BE2C (cell line): ENCODE results near the gene AGR2.

Experiments
- DNase-seq: peaks from one replicate; pipeline ENCODE4 v3.0.0-alpha.2; 2020
- H3K27me3 ChIP-seq: fragments of 250-450 bp; sonication (Bioruptor Pico); 2 replicates; pipeline ENCODE4 v1.5.1; 2020; ENCODE audit warnings: mild to moderate bottlenecking
- H3K36me3 ChIP-seq: fragments of 250-450 bp; sonication (Bioruptor Pico); 2 replicates; pipeline ENCODE4 v1.5.1; 2020; ENCODE audit warnings: mild to moderate bottlenecking
- H3K4me1 ChIP-seq: fragments of 250-450 bp; sonication (Bioruptor Pico); 2 replicates; pipeline ENCODE4 v1.5.1; 2020
- H3K4me3 ChIP-seq: 2 replicates; pipeline ENCODE4 v1.5.1; 2011; ENCODE audit warnings: low read depth, low read length
- H3K9me3 ChIP-seq: fragments of 250-450 bp; sonication (Bioruptor Pico); 2 replicates; pipeline ENCODE4 v1.5.1; 2020
- TF ChIP-seq, protein P1 (sequence below): IDR thresholded peaks from 2 replicates; pipeline ENCODE4 v1.5.1; 2012; ENCODE audit warnings: mild to moderate bottlenecking, low read depth, low read length

The AGR2 gene

DNA sequence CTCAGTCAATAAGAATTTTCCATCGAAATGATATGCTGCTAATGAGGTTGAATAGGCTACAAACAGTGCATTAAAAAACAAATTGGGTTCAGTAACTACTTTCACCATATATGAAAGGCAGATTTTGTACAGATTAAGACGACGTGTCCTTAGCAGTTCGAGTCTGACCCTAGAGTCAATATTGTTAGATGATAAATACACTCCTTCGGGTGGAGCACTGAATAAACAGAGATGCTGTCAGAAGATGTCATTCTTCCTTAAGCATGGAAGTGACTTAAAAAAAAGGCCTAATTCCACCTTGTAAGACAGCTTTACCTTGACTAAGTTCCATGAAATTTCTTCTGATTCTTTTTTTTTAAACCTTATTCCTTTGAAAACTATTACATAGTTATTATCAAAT is 5.8 kb upstream of the AGR2 start:
- Histone ChIP-seq H3K36me3 (no peaks in the 10 kb centered on the region), H3K9me3 (no peaks in the 10 kb centered on the region), H3K4me3 (no peak overlapping the region), H3K4me1 (no peaks in the 10 kb centered on the region), H3K27me3 (peaks cover 26% of the 10 kb centered on the region)
- no peak for DNase-seq
- TF ChIP-seq, protein P1, sequence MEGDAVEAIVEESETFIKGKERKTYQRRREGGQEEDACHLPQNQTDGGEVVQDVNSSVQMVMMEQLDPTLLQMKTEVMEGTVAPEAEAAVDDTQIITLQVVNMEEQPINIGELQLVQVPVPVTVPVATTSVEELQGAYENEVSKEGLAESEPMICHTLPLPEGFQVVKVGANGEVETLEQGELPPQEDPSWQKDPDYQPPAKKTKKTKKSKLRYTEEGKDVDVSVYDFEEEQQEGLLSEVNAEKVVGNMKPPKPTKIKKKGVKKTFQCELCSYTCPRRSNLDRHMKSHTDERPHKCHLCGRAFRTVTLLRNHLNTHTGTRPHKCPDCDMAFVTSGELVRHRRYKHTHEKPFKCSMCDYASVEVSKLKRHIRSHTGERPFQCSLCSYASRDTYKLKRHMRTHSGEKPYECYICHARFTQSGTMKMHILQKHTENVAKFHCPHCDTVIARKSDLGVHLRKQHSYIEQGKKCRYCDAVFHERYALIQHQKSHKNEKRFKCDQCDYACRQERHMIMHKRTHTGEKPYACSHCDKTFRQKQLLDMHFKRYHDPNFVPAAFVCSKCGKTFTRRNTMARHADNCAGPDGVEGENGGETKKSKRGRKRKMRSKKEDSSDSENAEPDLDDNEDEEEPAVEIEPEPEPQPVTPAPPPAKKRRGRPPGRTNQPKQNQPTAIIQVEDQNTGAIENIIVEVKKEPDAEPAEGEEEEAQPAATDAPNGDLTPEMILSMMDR = no peak

DNA sequence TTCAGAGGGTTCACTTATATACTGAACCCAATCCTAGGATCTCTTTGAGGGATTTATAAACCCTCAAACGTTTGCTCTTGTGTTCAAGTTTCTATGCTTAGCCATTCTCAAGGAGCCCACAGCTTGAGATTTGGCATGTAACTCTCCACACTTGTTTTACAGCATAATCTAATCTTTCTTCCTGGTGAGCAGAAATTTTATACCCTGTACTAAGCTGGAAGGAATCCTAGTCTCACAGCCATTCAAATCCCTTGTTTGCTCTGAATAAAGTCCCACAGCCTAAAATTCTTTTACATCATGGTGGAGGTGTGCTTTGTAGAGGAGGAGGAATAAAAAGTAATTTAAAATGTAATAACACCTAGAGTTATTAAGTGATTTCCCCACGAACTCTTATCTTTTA is 5.3 kb upstream of the AGR2 start:
- TF ChIP-seq, protein P1 = no peak
- Histone ChIP-seq H3K4me3 (no peak overlapping the region), H3K4me1 (no peaks in the 10 kb centered on the region), H3K36me3 (no peaks in the 10 kb centered on the region), H3K9me3 (no peaks in the 10 kb centered on the region), H3K27me3 (peaks cover 26% of the 10 kb centered on the region)
- DNase-seq = no peak

DNA sequence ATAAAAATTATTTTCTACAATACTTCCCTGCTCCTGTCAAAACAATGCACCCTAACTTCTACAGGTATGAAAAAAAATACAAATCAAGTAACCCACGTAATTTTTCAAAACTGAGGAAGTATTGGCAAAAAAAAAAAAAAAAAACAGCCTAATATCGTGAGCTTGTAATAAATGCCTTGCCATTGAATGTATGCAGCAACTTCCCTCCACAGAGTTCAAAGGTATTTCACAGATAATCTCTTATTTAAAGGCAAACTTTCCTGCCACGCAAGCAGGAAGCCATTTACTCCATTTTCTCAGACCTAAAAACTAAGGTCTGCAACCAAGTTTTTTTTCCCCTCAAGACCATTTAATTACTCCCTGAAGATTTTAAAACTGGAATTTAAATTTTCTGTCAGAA is 642 bp upstream of the AGR2 start:
- Histone ChIP-seq H3K4me3 (no peak overlapping the region), H3K36me3 (no peaks in the 10 kb centered on the region), H3K4me1 (no peaks in the 10 kb centered on the region; the same call in 1 of the 2 replicates), H3K9me3 (no peaks in the 10 kb centered on the region), H3K27me3 (peaks cover 15% of the 10 kb centered on the region)
- TF ChIP-seq, protein P1 = no peak
- DNase-seq = no peak

DNA sequence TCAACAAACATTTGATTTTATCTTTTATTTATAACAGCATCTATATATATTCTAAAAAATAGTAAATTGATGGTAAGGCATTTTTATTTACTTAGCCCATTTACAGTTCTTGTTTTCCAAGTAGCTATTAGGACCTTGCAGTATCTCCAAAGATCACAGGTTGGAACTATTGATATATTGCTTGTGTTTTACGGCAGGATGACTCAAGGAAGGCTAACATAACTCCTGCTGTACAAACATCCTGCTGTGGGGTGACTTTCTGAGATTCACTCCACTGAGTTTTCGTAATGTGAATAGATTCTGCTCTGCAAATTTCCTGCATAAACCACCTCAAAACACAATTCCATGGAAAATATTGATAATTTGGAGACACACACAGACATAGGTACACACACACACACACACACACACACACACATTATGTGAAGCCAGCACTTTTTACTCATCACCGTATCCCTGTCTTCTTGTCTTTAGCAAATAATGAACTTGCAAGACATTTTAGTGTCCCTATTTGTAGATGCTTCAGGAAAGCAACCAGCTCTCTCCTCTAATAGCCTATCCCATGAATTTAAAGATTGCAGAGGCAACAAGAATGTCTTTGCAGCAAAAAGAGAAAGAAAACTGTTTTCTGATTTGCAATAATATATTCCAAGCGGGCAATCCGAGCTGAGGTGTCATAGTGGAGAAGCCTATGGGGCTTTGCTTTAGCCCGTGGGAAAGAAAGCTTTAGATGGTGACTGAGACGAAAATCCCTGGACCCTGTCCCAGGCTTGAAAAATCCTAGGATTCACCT is 722 bp downstream of the AGR2 start:
- no peak overlapping the region for H3K4me3 ChIP-seq
- no peak for DNase-seq
- H3K9me3 ChIP-seq = no peaks in the 10 kb centered on the region
- no peaks in the 10 kb centered on the region; the same call in none of the 2 replicates for H3K4me1 ChIP-seq
- TF ChIP-seq, protein P1 = no peak
- no peaks in the 10 kb centered on the region for H3K36me3 ChIP-seq
- peaks cover 2% of the 10 kb centered on the region; the same call in 1 of the 2 replicates for H3K27me3 ChIP-seq

DNA sequence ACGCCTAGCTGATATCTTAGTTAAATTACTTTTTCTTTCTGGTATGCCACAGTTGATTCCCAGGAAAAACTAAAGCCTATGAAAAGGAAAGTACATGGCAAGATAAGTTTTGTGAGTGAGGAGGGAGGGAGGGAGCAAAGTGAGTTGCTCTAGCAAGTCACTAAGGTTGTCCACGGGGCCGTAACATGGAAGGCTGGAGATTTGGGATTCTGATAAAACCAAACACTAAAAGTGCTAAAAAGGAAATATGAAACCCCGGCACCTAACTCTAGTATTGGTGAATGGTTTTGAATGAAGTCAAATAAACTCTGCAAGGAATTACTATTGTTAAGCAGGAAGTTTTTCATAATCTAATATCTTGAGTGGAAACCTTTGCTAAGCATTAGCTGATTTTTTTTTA is 1.7 kb downstream of the AGR2 start:
- Histone ChIP-seq H3K9me3 (no peaks in the 10 kb centered on the region), H3K4me3 (no peak overlapping the region), H3K36me3 (no peaks in the 10 kb centered on the region), H3K27me3 (no peaks in the 10 kb centered on the region), H3K4me1 (no peaks in the 10 kb centered on the region; the same call in none of the 2 replicates)
- DNase-seq = no peak
- TF ChIP-seq, protein P1 = no peak

DNA sequence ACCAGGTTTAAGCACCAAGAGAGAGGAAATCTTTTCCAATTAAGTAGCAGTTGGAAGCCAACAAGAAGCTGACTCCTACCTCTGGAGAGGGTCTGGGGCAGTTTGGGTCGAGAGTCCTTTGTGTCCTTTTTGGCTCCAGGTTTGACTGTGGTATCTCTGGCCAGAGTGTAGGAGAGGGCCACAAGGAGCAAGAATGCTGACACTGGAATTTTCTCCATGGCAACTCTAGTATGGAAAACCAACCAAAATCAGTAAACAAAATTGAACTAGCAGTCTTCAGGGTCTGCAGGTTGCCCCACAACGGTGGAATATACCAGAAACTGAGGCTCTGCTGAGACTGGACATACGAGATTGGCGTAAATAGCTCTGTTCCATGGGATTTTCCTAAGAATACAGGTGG is 3.2 kb downstream of the AGR2 start:
- H3K4me1 ChIP-seq = no peaks in the 10 kb centered on the region; the same call in none of the 2 replicates
- H3K4me3 ChIP-seq = no peak overlapping the region
- TF ChIP-seq, protein P1 = no peak
- H3K36me3 ChIP-seq = no peaks in the 10 kb centered on the region
- H3K27me3 ChIP-seq = no peaks in the 10 kb centered on the region
- H3K9me3 ChIP-seq = no peaks in the 10 kb centered on the region
- DNase-seq = no peak
